ENCODE results near the gene UAP1. TPM values are rescaled to one million over a fixed set of nuclear protein-coding genes. Genes with fewer than 3 reads are reported as not detected.

The UAP1 gene
- total RNA-seq, result 10 to 100 TPM; 44.5 to 45.8 TPM
- 14.3 TPM for polyA plus RNA-seq (2013, experiment 1 of 2)
- polyA plus RNA-seq (2013, experiment 2 of 2), result 14.0 TPM
- 23.6 to 153 (median 43.9) reads per million in 172 experiments for total RNA-seq

- peak within 1 kb of the TSS; percentile 70 for H3K4me3 ChIP-seq (ENCODE audit: low read length)
- CTCF ChIA-PET, result no interaction called here
- peaks cover under 1% of the 10 kb centered on the region for H3K36me3 ChIP-seq (ENCODE audit: insufficient read depth, low read length)
- intact Hi-C loops (cut with DNase I, micrococcal nuclease), result loop anchor here (1.0 to 10.0 kb wide), 5 partner anchors 65 to 797 kb away; partner anchors contain the start of genes ATF6 (in 1 of the 2), NUF2 (in 1 of the 2) and UHMK1 (in 1 of the 2)
- peak in 3 of 14 experiments; percentile 4 to 47 (median 35) for DNase-seq
- Mint-ChIP-seq H3K4me3 (peak within 1 kb of the TSS; percentile 97), H3K9me3 (peaks cover 2% of the 10 kb centered on the region), H3K36me3 (ENCODE audit: low read depth) (peaks cover 15% of the 10 kb centered on the region), H3K27me3 (no peaks in the 10 kb centered on the region), H3K27ac (peak within 1 kb of the TSS; percentile 100), H3K4me1 (ENCODE audit: low read depth) (peaks cover 54% of the 10 kb centered on the region)
- no peaks in the 10 kb centered on the region for H3K27me3 ChIP-seq (ENCODE audit: control insufficient read depth in 1 of 2, insufficient read depth in 2 of 2, low read length in 2 of 2)
- no peak for TF ChIP-seq CTCF (IDR thresholded peaks at IDR 0.05)
- no peaks in the 10 kb centered on the region for H3K9me3 ChIP-seq (ENCODE audit: control insufficient read depth in 1 of 2, insufficient read depth in 1 of 2, low read length in 2 of 2)
- H3K4me1 ChIP-seq (ENCODE audit: insufficient read depth, low read length), result peaks cover 15% of the 10 kb centered on the region
- peak within 1 kb of the TSS; percentile 85 to 88 for H3K27ac ChIP-seq (ENCODE audit: low read depth in 1 of 2, low read length in 2 of 2)
- POLR2A ChIA-PET, result interaction anchor here (0.6 to 1.0 kb wide), 2 partner anchors 16 to 760 kb away, joined by 3 read pairs; partner anchors contain the start of gene NUF2
- peak; percentile 33 for ATAC-seq (ENCODE audit: poor library complexity)
Observed at GRCh38 chr1:162561616-162562469, at the start of gene UAP1. Gene UAP1 (plus strand): TSS chr1:162561722. CDS start chr1:162566069, 4,347 bp downstream.

GRCh38 chr1:162527314-162527713 lies 34.2 kb upstream of the UAP1 start:
- H3K4me1 ChIP-seq (ENCODE audit: insufficient read depth, low read length), result no peaks in the 10 kb centered on the region
- CTCF ChIA-PET, result interaction anchor here (0.8 kb wide), 1 partner anchor 28 kb away, joined by 3 read pairs; no protein-coding TSS in a partner anchor
- intact Hi-C loops (cut with DNase I, micrococcal nuclease), result no loop called here
- no peaks in the 10 kb centered on the region for H3K27me3 Mint-ChIP-seq
- no peak for TF ChIP-seq CTCF (IDR thresholded peaks at IDR 0.05)
- peaks cover 77% of the 10 kb centered on the region for H3K36me3 Mint-ChIP-seq (ENCODE audit: low read depth)
- H3K36me3 ChIP-seq (ENCODE audit: insufficient read depth, low read length), result peaks cover 37% of the 10 kb centered on the region
- no peak for ATAC-seq (ENCODE audit: poor library complexity)
- H3K4me1 Mint-ChIP-seq (ENCODE audit: low read depth), result no peaks in the 10 kb centered on the region
- no peak overlapping the region for H3K27ac Mint-ChIP-seq
- no peak overlapping the region for H3K27ac ChIP-seq (ENCODE audit: low read depth in 1 of 2, low read length in 2 of 2)
- H3K27me3 ChIP-seq (ENCODE audit: control insufficient read depth in 1 of 2, insufficient read depth in 2 of 2, low read length in 2 of 2), result no peaks in the 10 kb centered on the region
- H3K4me3 Mint-ChIP-seq, result no peak overlapping the region
- H3K4me3 ChIP-seq (ENCODE audit: low read length), result no peak overlapping the region
- H3K9me3 Mint-ChIP-seq, result peaks cover 2% of the 10 kb centered on the region
- POLR2A ChIA-PET, result no interaction called here
- no peaks in the 10 kb centered on the region for H3K9me3 ChIP-seq (ENCODE audit: control insufficient read depth in 1 of 2, insufficient read depth in 1 of 2, low read length in 2 of 2)
- no peak for DNase-seq

- peaks cover 2% of the 10 kb centered on the region for H3K9me3 Mint-ChIP-seq
Observed at GRCh38 chr1:162530307-162530987, 31.1 kb upstream of the UAP1 start.

More at GRCh38 chr1:162530307-162530987, 31.1 kb upstream of the UAP1 start:
- ChIA-PET POLR2A (no interaction called here), CTCF (no interaction called here)
- Histone ChIP-seq H3K27me3 (ENCODE audit: control insufficient read depth in 1 of 2, insufficient read depth in 2 of 2, low read length in 2 of 2) (no peaks in the 10 kb centered on the region), H3K27ac (ENCODE audit: low read depth in 1 of 2, low read length in 2 of 2) (no peak overlapping the region), H3K4me1 (ENCODE audit: insufficient read depth, low read length) (no peaks in the 10 kb centered on the region), H3K36me3 (ENCODE audit: insufficient read depth, low read length) (peaks cover 18% of the 10 kb centered on the region), H3K4me3 (ENCODE audit: low read length) (no peak overlapping the region), H3K9me3 (ENCODE audit: control insufficient read depth in 1 of 2, insufficient read depth in 1 of 2, low read length in 2 of 2) (no peaks in the 10 kb centered on the region)
- no peak for ATAC-seq (ENCODE audit: poor library complexity)
- Mint-ChIP-seq H3K27me3 (no peaks in the 10 kb centered on the region), H3K4me1 (ENCODE audit: low read depth) (no peaks in the 10 kb centered on the region), H3K4me3 (no peak overlapping the region), H3K36me3 (ENCODE audit: low read depth) (peaks cover 45% of the 10 kb centered on the region), H3K27ac (no peak overlapping the region)
- TF ChIP-seq CTCF (IDR thresholded peaks at IDR 0.05), result no peak
- peak in 3 of 14 experiments; percentile 1 to 16 (median 15) for DNase-seq
- intact Hi-C loops (cut with DNase I, micrococcal nuclease), result no loop called here
